ENCODE measurements around the gene FCN1.

DNA sequence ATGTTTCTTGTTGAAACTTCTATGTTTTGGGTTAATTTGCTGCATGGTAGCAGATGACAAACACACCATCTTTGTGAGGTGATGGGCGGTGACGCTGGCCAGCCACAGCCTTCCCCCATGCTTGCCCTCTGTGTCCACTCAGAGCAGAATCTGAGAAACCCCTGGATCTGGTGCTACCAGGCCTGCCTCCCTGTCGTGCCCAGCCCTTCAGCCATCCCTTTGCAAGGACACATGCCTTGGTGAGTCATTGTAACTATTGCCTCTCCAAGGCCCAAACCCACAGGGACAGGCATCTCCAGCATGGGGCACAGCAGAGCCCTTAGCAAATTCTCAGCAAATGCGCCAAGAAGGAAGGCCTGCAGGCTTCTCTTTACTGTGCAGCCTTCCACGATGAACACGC, 48.1 kb upstream of the FCN1 start:
- TF ChIP-seq CTCF (IDR thresholded peaks at IDR 0.05) (no peak), EZH2 (IDR thresholded peaks at IDR 0.05) (no peak), EZH2phosphoT487 (IDR thresholded peaks at IDR 0.05) (no peak)
